Ectodermal cell (in vitro differentiated cells): ENCODE measurements around the gene SCIMP. TPM values are rescaled to one million over a fixed set of nuclear protein-coding genes. Genes with fewer than 3 reads are reported as not detected.

Experiments
- H3K27ac ChIP-seq: 2 replicates; pipeline ENCODE4 v1.7.0; 2013; ENCODE audit warnings: mild to moderate bottlenecking, low read depth, low read length; ENCODE audit not compliant: insufficient read depth, poor library complexity, severe bottlenecking
- H3K27me3 ChIP-seq: 2 replicates; pipeline ENCODE4 v1.7.0; 2013; ENCODE audit warnings: mild to moderate bottlenecking, low read length; ENCODE audit not compliant: insufficient read depth, control insufficient read depth, poor library complexity, severe bottlenecking
- H3K36me3 ChIP-seq: one replicate; pipeline ENCODE4 v1.7.0; 2013; ENCODE audit warnings: low read length; ENCODE audit not compliant: control insufficient read depth, insufficient read depth
- H3K4me1 ChIP-seq: one replicate; pipeline ENCODE4 v1.7.0; 2013; ENCODE audit warnings: low read length; ENCODE audit not compliant: control insufficient read depth, insufficient read depth
- H3K4me3 ChIP-seq: 2 replicates; pipeline ENCODE4 v1.7.0; 2013; ENCODE audit warnings: low read depth, low read length, control low read depth; ENCODE audit not compliant: insufficient read depth
- H3K9me3 ChIP-seq: 2 replicates; pipeline ENCODE4 v1.7.0; 2013; ENCODE audit warnings: mild to moderate bottlenecking, low read length, moderate library complexity; ENCODE audit not compliant: control insufficient read depth
- WGBS, 2 experiments: methylation state at CpG; one replicate each; pipeline ENCODE4 v1.1.7; 2013; ENCODE audit warnings: missing lambda C conversion rate in 2 of 2; 5-methylcytosine and 5-hydroxymethylcytosine counted together
- polyA plus RNA-seq, 4 experiments: library from polyadenylated mRNA; stranded (reverse); fragments of 50-300 nt; gene quantifications; one replicate each; pipeline ENCODE4 v1.2.3, GENCODE V29; 2013

The SCIMP gene
- not detected for polyA plus RNA-seq (2013, experiment 1 of 4)
- not detected for polyA plus RNA-seq (2013, experiment 2 of 4)
- polyA plus RNA-seq (2013, experiment 3 of 4) = not detected
- polyA plus RNA-seq (2013, experiment 4 of 4) = not detected

DNA sequence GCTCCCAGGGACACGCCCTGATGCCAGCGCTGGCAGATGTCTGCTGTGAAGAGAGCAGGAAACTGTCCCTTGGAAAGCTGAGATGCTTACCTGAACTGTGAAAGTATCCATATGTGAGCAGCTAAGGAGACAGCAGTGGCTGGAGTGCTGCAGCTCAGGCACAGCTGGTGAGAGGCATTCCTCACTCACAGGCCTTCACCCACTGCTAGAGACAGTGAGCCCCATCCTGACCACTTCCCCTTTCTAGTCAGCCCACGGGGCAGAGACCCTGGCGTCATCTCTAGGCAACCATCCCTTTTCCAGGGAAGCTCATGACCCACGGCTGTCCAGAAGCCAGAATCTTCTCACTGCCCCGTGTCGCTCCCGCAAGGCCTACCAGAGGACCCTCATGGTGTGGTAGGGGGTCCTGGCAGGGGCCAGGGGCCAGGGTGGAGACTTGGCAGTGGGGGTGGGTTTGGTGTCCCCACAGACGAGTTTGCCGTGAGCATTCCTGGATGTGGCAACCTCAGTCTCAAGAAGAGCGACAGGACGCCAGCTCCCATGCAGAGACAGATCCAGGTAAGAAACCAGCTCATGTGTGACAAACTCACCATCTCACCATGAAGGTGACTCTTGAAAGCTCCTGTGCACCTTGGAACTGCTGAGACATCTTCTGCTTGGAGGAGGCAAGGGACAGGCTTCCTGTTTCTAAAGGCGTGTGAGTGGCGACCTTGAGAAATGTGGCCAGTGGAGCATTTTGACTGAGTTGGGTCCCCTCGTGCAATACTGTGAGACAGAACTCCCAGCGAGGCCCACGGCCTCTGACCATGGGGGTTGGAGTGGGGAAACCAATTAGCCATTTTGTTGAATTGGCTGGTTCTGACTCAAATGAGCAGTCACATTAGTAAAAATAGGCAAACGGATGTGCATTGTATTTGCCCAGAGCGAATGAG is at the start of gene SCIMP:
Gene SCIMP (minus strand): TSS at position 216 of the 932 bp plus-strand sequence. CDS start 105 bp downstream, at position 111.
- H3K36me3 ChIP-seq = no peaks in the 10 kb centered on the region
- no peak within 1 kb of the TSS for H3K27ac ChIP-seq
- H3K9me3 ChIP-seq = no peaks in the 10 kb centered on the region
- H3K27me3 ChIP-seq = no peaks in the 10 kb centered on the region
- H3K4me1 ChIP-seq = no peaks in the 10 kb centered on the region
- H3K4me3 ChIP-seq = no peak within 1 kb of the TSS
- 95 to 96% methylated on average over 19 of the region's 19 CpGs for WGBS, 2 experiments

DNA sequence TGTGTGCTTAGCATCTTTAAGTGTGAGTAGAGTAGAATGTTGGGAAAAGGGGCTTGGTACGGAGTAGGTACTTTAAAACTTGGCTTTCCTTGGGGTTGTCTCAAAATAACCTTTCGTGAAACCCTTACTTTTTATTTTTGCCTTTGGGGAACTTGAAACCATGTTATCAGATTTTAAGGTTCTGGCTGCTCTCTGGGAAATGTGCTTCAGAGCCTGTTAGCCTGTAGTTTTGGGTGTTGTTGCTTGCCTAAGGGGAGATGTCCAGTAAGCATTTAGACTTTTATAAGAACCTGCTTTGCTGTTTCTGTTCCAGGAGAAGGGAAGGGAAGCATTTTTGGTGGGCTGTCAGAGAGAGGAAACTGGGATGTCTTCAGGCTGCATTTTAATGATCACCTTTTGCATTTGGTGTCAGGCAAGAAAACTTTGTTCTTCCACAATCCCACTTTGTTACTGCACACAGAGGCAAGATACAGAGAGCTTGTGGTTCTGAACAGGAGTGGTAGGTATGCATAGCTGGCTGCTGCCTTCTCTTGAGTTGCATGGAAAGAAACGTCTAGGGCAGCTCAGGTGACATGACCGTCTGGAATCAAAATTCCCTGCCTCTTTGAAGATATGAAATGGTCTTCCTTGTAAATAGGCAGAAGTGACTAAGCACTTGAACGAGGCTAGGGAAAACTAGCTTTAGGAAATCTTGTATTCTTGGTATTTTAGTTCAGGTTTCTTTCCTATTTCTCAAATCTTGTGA is 49.1 kb upstream of the SCIMP start:
- WGBS, 2 experiments = 76 to 82% methylated on average over 5 of the region's 5 CpGs
- no peaks in the 10 kb centered on the region for H3K27me3 ChIP-seq
- no peak overlapping the region for H3K27ac ChIP-seq
- no peaks in the 10 kb centered on the region for H3K4me1 ChIP-seq
- H3K9me3 ChIP-seq = no peaks in the 10 kb centered on the region
- H3K4me3 ChIP-seq = peak overlapping the region; percentile 50
- no peaks in the 10 kb centered on the region for H3K36me3 ChIP-seq

DNA sequence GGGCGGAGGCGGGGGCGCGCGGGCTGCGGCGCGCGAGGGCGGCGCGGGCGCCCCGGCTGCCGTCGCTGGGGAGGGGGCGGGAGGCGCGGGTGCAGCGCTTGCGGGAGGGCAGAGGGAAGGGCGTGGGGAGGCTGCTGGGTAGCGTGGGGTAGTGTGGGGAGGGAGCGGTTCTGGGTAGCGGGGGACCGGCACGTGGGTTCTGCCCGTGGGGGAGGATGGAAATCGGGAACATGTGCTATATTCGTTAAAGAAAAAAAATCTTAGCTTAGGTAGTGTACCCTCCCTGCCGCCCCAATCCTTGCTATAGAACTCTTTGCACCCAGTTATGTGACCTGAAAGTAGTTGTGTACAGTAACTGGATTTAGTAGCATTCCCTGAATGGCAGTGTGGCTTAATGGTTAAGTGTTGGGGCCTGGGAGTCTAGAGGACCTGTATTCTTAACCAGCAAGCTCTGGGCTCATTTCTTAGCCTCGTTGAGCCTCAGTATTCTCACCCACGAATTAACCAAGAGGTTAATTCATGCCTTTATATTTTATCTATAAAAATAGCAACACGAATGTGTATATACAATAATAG is 48.1 kb upstream of the SCIMP start:
- WGBS, 2 experiments = 1% methylated on average over 31 to 32 of the region's 34 CpGs
- H3K27ac ChIP-seq = no peak overlapping the region

DNA sequence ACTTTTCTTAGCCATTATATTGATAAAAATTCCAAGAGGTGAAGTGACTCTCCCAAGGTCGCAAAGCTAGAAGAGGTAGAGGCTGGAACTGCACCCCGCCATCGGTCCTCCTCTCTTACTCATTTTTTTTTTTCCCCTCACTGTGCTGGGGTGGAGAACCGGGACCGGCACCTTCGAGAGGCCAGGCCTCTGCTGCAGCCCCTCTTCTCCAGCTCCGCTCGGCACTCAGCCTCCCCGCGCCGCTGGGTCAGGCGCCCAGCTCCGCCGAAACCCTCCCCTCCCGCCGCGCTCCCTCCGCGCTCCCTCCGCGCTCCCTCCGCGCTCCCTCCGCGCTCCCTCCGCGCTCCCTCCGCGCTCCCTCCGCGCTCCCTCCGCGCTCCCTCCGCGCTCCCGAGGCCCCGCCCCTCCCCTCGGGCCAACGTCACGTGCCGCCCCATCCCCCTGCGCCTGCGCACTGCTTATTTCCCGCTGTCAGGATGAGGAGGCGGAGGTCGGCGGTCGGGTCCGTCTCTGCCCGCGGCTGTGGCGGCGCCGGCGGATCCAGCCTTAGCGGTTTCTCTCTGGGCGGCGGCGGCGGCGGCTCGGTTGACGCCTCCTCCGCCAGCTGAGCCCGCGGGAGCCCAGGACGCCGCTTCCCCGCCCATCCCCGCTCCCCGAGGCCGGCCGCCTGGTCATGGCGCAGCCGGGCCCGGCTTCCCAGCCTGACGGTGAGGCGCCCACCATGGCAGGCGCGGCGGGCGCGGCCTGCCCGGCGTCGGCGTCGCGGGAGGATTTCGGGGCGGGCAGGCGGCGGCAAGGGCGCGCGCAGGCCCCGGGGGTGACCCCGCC is 47.4 kb upstream of the SCIMP start, which contains the start of gene RABEP1:
Gene RABEP1 (plus strand): TSS at position 471 of the 828 bp plus-strand sequence. CDS start 203 bp downstream, at position 674.
- Histone ChIP-seq H3K4me3 (peak within 1 kb of the TSS; percentile 50), H3K27ac (peak within 1 kb of the TSS; percentile 62), H3K4me1 (no peaks in the 10 kb centered on the region), H3K27me3 (no peaks in the 10 kb centered on the region), H3K36me3 (no peaks in the 10 kb centered on the region), H3K9me3 (no peaks in the 10 kb centered on the region)
- 1% methylated on average over 98 of the region's 98 CpGs for WGBS, 2 experiments

More for the DNA sequence above, 48.1 kb upstream of the SCIMP start:
- no peaks in the 10 kb centered on the region for H3K36me3 ChIP-seq
- H3K27me3 ChIP-seq = no peaks in the 10 kb centered on the region
- H3K9me3 ChIP-seq = no peaks in the 10 kb centered on the region
- peak overlapping the region; percentile 50 for H3K4me3 ChIP-seq
- H3K4me1 ChIP-seq = no peaks in the 10 kb centered on the region

DNA sequence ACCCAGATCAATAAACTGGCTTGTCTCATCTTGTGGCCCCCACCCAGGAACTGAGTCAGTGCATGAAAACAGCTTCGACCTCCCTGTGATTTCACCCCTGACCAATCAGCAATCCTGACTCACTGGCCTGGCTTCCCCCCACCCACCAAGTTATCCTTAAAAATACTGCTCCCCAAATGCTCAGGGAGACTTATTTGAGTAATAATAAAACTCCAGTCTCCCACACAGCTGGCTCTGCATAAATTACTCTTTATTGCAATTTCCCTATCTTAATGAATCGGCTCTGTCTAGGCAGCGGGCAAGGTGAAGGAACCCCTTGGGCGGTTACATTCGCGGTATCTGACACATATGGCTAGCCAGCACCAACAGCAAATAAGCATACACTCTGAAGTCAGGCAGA is 37.7 kb upstream of the SCIMP start:
- Histone ChIP-seq H3K27ac (no peak overlapping the region), H3K27me3 (no peaks in the 10 kb centered on the region), H3K4me3 (no peak overlapping the region), H3K9me3 (no peaks in the 10 kb centered on the region), H3K36me3 (no peaks in the 10 kb centered on the region), H3K4me1 (no peaks in the 10 kb centered on the region)
- WGBS, 2 experiments = 91 to 93% methylated on average over 6 of the region's 6 CpGs

DNA sequence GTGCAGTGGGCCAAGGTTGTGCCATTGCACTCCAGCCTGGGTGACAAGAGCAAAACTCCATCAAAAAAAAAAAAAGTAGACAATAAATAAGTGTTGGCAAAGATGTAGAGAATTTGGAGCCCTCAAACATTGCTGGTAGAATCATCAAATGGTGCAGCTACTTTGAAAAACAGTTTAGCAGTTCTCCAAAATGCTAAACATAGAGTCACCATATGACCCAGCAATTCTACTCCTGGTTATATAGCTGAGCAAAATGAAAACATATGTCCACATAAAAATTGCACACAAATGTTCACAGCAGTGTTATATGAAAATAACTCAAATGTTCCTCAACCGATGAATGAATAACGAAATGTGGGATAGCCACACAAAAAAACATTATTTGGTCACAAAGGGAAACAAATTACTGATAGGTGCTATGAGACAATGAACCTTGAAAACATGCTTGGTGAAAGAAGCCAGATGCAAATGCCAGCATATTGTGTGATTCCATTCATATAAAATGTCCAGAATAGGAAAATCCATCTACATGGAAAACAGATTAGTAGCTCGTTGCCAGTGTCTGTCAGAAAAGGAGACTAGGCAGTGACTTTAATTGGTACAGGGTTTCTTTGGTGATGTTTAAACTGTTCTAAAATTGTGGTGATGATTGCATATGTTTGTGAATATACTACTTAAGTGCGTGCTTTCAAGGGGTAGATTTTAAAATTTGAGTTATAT is 34.7 kb upstream of the SCIMP start:
- no peak overlapping the region for H3K27ac ChIP-seq
- no peaks in the 10 kb centered on the region for H3K4me1 ChIP-seq
- no peaks in the 10 kb centered on the region for H3K9me3 ChIP-seq
- no peaks in the 10 kb centered on the region for H3K36me3 ChIP-seq
- WGBS, 2 experiments = 85 to 96% methylated on average over 3 of the region's 4 CpGs
- no peak overlapping the region for H3K4me3 ChIP-seq
- H3K27me3 ChIP-seq = no peaks in the 10 kb centered on the region

DNA sequence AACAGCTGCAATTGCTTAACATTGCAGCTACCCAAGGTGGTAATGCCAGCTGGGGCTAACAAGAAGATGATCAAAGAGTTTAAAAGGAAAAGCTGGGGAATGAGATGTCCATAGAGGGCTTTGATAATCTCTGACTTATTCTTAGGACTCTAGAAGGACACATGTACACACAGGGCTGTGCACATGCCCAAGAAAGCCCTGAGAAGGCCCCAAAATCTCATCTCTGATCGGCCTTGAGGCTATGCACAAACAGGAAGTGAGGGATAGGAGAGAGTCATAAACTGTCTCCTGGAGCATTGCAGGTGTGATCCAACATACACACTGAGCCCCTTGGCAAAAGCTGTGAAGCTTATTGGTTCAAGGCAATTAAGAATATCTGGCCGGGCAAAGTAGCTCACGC is 30.2 kb upstream of the SCIMP start:
- WGBS, 2 experiments = 90 to 94% methylated on average over 3 of the region's 3 CpGs
- H3K36me3 ChIP-seq = no peaks in the 10 kb centered on the region
- no peaks in the 10 kb centered on the region for H3K4me1 ChIP-seq
- H3K27ac ChIP-seq = no peak overlapping the region
- no peak overlapping the region for H3K4me3 ChIP-seq
- H3K27me3 ChIP-seq = no peaks in the 10 kb centered on the region
- no peaks in the 10 kb centered on the region for H3K9me3 ChIP-seq

DNA sequence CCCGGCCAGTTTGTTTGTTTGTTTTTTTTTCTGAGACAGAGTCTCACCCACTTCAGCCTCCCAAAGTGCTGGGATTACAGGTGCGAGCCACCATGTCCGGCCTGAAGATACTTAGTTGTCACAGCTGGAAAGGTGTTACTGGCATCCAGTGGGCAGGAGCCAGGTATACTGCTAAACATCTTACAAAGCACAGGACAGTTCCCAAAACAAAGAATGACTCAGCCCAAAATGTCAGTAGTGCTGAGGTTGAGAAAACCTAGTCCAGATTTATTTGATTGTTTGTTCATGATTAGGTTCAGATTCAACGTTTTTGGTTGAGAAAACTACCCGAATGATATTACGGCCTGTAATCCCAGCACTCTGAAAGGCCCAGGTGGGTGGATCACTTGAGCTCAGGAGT is 28.8 kb upstream of the SCIMP start:
- Histone ChIP-seq H3K36me3 (no peaks in the 10 kb centered on the region), H3K4me3 (no peak overlapping the region), H3K4me1 (no peaks in the 10 kb centered on the region), H3K27me3 (no peaks in the 10 kb centered on the region), H3K9me3 (no peaks in the 10 kb centered on the region), H3K27ac (no peak overlapping the region)
- 90 to 95% methylated on average over 6 of the region's 6 CpGs for WGBS, 2 experiments

DNA sequence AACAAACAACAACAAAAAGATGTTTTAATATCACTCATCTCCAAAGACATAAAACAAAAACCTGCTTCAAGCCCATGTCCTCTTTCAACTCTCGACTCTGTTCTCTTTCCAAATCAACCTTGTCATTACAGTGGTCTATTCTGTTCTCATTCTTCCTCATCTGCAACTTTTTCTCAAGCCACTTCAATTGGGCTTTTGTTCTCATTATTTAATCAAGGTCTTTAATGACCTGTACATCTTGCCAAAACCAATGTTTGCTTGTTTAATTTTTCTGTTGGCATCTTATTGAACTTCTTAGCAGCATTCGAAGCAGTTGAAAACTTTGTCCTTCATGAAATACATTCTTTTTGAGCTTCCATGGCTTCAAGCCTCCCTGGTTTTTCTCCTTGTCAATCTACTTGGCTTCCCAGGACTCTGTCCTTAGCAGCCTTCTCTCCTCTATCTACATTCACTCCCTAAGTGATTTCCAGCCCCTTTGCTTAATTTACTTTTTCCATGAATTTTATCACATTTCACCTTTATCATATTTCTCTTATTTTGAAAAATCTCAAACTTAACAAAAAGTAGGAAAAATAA is 27.8 kb upstream of the SCIMP start:
- H3K4me3 ChIP-seq = no peak overlapping the region
- H3K36me3 ChIP-seq = no peaks in the 10 kb centered on the region
- no peaks in the 10 kb centered on the region for H3K27me3 ChIP-seq
- H3K4me1 ChIP-seq = no peaks in the 10 kb centered on the region
- H3K27ac ChIP-seq = no peak overlapping the region
- no peaks in the 10 kb centered on the region for H3K9me3 ChIP-seq
- WGBS, 2 experiments = 90 to 92% methylated on average over 2 of the region's 2 CpGs
